GM18870 (cell line): ENCODE measurements around the gene ITGBL1.

ENCODE experiments used
- ATAC-seq: cut with Tn5 transposase; IDR thresholded peaks from one replicate; pipeline ENCODE4 v1.9.1; 2021; ENCODE audit warnings: moderate library complexity; ENCODE audit not compliant: unreplicated experiment

Gene ITGBL1

GRCh38 chr13:101450749-101451130, 1.7 kb upstream of the ITGBL1 start:
- ATAC-seq: no peak

GRCh38 chr13:101451641-101452040, 834 bp upstream of the ITGBL1 start:
- no peak for ATAC-seq

GRCh38 chr13:101453784-101454201, 1.3 kb downstream of the ITGBL1 start:
- ATAC-seq: no peak

DNA sequence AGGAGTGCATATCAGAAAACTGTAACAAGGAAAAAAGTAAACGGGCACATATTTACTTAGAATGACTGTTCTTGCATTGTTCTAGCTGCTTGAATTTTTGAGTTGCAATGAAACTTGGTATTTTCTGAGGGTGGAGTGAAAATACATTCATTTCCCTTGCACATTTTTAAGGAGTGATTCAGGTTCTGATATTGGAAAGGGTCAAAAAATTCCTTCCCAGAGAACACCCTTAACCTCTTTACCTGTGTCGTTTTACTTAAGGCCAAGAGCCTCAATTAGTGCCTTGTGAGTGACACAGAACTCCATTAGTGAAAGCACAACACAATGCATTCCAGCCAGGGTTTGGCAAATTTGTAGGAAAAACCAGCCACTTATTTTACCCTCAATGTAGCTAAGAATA, 2.3 kb downstream of the ITGBL1 start:
- no peak for ATAC-seq

DNA sequence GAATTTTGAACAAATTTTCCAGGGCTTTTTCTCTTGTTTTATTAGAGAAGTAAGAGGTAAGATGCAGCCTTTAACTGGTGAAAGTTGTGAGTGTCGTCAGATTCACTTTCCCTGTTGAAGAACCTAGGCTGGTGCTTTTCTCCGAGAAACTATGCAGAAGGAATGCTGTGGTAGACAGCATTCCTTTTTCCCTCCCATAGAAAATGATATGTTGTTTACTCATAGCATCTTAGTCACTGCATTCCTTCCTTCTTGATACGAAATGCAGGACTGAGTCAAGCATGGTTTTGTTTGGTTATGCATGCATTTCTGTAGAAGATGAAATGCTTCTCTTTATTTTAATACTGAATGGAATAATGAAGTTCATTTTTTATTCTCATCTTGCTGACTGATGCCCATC, 3.4 kb downstream of the ITGBL1 start:
- no peak for ATAC-seq

GRCh38 chr13:101457176-101457575, 4.7 kb downstream of the ITGBL1 start:
- ATAC-seq: no peak

DNA sequence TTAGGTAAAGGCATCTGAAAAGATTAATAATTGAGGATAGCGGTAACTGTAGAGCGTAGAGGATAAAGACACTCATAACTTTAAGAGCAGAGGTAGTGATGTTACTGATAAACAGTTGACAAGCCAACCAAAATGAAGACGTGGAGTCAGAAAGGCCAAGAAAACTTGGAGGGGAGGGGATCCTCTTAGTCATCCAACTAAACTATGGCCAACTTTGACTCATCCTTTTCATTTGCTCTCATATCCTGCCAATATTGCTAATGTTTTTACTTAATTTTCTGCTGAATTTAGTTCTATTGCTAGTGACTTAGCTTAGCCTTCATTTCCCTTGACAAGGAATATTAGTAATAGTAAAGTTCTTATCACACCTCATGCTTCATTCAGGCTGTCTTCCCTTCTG, 13.4 kb downstream of the ITGBL1 start:
- no peak for ATAC-seq

GRCh38 chr13:101467415-101467814, 14.9 kb downstream of the ITGBL1 start:
- ATAC-seq: no peak

GRCh38 chr13:101473458-101473857, 21.0 kb downstream of the ITGBL1 start:
- ATAC-seq: no peak

GRCh38 chr13:101474419-101474957, 22.0 kb downstream of the ITGBL1 start:
- ATAC-seq: no peak

GRCh38 chr13:101475536-101475935, 23.1 kb downstream of the ITGBL1 start:
- no peak for ATAC-seq

GRCh38 chr13:101481421-101481820, 28.9 kb downstream of the ITGBL1 start:
- no peak for ATAC-seq

DNA sequence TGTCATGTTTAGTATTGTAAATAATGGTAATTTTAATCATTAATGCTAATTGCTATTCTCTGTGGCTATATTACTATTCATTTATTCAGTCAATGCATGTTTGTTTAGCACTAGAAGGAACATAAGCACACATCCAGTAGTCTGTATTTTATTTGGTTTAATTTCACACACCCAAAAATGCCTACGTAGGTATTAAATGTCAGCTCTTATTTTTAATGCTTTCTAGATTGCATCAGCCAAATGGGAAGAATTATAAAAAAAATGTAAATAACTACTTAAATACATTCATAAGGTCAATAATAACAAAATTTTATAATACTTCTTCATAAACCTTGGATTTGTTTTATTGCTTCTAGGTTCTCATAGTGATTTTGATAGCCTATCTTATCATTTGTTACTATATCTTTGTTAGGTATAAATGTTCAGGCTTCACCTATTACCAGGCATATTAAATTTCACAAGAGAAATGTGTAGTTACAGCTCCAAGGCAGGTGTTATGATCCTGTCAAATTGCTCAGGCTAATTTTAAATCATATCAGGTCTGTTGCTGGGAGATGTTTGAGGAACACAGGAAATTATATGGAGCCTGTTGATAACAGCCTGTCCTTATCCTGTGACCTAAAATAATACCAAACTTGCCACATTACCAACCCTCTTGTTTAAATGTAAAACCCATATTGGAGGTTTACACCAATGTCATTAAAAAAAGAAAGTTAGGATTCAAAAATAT, 34.4 kb downstream of the ITGBL1 start:
- no peak for ATAC-seq

DNA sequence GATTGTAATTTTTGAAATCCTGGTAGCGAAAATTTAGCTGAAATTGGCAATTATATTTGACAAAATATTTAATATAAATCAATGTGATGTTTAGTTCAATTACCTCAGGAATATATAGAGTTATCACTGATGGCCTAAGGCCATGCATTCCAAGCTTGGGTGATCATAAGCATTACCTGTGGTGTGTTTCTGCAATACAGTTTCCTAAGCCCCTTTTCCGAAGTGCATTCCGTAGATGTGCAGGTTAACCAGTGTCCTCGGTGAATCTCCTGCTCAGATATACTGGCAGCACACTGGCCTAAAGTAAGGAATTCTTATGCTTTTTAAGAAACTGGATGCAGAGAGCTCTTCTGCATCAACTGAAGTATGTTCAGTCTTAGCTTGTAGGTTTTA, 35.0 kb downstream of the ITGBL1 start:
- ATAC-seq: no peak

DNA sequence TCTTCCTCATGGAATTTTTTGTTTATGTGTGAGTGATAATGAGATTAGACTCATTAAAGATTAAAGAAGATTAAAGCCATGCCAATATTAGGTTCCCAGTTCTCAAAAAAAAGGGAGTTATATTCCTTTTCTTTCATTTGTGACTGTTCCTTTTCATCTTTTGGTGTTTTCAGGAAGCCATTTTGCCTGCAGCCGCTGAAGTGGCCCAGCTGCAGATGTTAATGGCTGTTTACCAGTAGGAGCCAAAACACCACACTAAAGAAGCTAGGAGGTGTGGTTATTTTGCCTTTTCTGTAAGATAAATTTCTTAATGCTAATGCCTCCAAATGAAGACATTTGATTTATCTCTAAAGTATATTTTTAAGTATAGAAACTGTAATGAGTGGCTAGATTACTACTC, 36.3 kb downstream of the ITGBL1 start:
- ATAC-seq: no peak

- ATAC-seq: no peak
Observed at GRCh38 chr13:101489643-101490405, 37.3 kb downstream of the ITGBL1 start.

DNA sequence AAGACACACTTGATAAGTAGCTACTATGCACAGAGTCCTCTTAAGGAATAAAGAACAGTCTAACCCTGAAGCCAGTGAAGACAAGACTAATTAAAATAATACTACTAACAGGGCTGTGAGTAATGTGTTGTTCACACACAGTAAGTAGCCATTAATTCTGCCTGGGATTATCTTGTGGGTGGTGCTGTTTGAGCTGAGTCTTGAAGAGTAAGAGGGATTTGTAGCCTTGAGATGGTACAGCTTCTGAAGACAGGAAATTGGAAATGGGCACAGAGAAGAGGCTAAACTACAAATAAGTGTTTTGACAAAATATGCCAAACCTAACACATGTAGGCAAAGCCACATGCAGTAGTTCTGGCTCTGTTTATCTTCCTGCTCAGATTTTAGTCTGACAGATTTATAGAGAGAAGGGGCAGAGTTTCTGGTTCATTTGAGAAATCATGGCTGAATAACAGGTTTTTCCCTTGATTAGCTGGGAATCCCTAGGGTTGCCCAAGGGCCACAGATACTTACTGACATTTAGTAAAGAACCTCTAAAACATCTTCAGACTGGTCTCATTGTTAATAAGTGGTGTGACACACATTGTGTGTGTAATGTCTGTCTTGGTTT, 38.0 kb downstream of the ITGBL1 start:
- no peak for ATAC-seq

GRCh38 chr13:101492251-101492910, 39.9 kb downstream of the ITGBL1 start:
- no peak for ATAC-seq

GRCh38 chr13:101493541-101493940, 41.1 kb downstream of the ITGBL1 start:
- ATAC-seq: no peak

- no peak for ATAC-seq
Observed at GRCh38 chr13:101499406-101499805, 46.9 kb downstream of the ITGBL1 start.

GRCh38 chr13:101502618-101503017, 50.1 kb downstream of the ITGBL1 start:
- ATAC-seq: no peak
